Colonic mucosa (tissue), 4 donors: ENCODE data around the gene RUNX2. TPM values are rescaled to one million over a fixed set of nuclear protein-coding genes. Genes with fewer than 3 reads are reported as not detected.

Source experiments
- DNase-seq: peaks from one replicate; pipeline ENCODE4 v3.0.0-alpha.2; 2020
- H3K27ac ChIP-seq: fragments of 200-600 bp; one replicate; pipeline ENCODE4 v1.8.0; 2021
- H3K27me3 ChIP-seq: fragments of 200-600 bp; one replicate; pipeline ENCODE4 v1.8.0; 2021
- H3K36me3 ChIP-seq: fragments of 200-600 bp; one replicate; pipeline ENCODE4 v1.8.0; 2021
- H3K4me1 ChIP-seq: fragments of 200-600 bp; one replicate; pipeline ENCODE4 v1.8.0; 2021; ENCODE audit warnings: mild to moderate bottlenecking
- H3K4me3 ChIP-seq: fragments of 200-600 bp; one replicate; pipeline ENCODE4 v1.8.0; 2021
- H3K9ac ChIP-seq, 2 donors: one replicate each; pipeline ENCODE4 v1.7.0; 2013; ENCODE audit warnings: control low read depth in 2 of 2, low read depth in 2 of 2, low read length in 2 of 2
- H3K9me3 ChIP-seq: fragments of 200-600 bp; one replicate; pipeline ENCODE4 v1.8.0; 2021
- CTCF ChIP-seq: fragments of 200-600 bp; IDR thresholded peaks from one replicate; pipeline ENCODE4 v1.8.0; 2022; ENCODE audit warnings: antibody characterized with exemption, mild to moderate bottlenecking
- intact Hi-C: fragments of 100-400 bp; cut with DNase I; formaldehyde crosslinking; loops from one replicate; pipeline ENCODE4 v1.14.1; 2022
- total RNA-seq, 2 donors: library from RNA; stranded (reverse); fragmentation: NEBNext Ultra II Directional in 1 of 2; extraction: Animal tissue kit (Norgen Biotek cat#: 25700) in 1 of 2; gene quantifications; one replicate each; pipeline ENCODE4 v1.2.1, GENCODE V29; 2021
- donor health status: healthy.
- donor health status: DM: no; HTN: no; CAD: no.
- donor health status: DM: no; HTN: no; CAD: no.

The RUNX2 gene
- total RNA-seq, 2 donors from 2014 or later, result 1.7 to 2.6 TPM

GRCh38 chr6:45661661-45662060, 333.5 kb downstream of the RUNX2 start:
- Histone ChIP-seq H3K27me3 (peaks cover 10% of the 10 kb centered on the region), H3K36me3 (no peaks in the 10 kb centered on the region), H3K4me1 (peaks cover 5% of the 10 kb centered on the region), H3K9ac (no peak overlapping the region), H3K27ac (no peak overlapping the region), H3K9me3 (no peaks in the 10 kb centered on the region), H3K4me3 (no peak overlapping the region)
- no peak for DNase-seq
- TF ChIP-seq CTCF, result no peak
- intact Hi-C loops, result no loop called here

DNA sequence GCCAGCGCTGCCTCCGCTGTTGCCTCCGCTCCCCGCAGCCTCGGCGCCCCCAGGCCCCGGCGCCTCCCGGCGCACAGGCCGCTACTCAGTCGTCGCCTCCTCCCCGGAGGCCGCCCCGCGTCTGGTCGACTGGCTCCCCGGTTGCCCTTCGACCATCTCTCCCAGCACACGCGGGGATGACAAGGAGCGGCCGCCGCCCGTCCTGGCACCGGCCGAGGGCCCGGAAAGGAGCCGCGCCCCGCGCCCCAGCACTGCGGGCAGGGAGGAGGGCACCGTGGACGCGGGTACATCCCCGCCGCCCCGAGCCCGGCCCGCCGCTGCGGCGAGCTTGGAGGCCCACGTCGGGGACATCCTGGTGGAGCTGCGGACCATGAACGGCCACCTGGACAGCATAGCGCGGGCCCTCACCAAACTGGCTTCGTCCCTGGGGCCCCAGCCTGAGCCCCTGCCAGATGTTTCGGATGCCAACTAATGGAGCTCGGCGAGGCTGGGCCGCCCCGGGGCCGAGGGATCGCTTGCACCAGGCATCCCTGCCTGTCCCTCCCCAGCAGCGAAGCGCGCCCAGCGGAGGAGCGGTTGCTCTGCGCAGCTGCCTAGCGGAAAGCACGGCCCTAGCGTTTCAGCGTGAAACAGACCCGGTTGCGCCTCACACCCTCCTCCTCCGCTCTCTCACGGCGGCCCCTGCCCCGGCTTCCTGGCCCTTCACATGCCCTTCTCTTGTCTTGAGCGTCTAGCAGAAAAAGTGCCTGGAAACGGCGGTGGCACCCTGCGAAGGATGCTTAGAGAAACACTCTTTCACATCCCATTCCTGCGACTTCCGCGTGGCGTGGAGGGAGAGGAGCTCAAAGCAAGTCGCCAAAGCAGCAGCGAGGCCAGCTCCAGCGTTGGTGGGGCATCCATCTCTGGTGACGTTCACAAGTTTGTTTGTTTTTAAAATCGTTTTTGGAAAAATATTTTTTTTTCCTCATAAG, 335.4 kb downstream of the RUNX2 start:
- H3K9me3 ChIP-seq, result no peaks in the 10 kb centered on the region
- intact Hi-C loops, result no loop called here
- peak; percentile 24 for DNase-seq

DNA sequence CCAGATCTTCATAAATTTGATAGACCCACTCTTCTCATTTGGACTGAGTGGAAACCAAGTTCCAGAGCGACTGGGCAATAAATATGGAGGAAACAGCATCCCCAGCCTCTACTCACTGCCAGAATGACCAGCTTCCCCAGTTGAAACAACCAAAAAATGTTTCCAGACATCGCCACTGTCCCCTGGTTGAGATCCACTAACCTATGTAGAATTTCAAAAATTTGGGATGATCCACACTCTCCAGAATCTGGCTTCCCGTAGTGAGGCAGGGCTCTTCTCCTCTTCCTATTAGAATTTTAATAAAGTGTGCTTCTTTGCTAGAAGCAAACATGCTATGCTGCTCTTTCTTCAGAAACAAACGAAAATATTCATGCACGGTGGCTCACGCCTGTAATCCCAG, 336.6 kb downstream of the RUNX2 start:
- peaks cover 10% of the 10 kb centered on the region for H3K27me3 ChIP-seq
- H3K9ac ChIP-seq, result no peak overlapping the region
- intact Hi-C loops, result no loop called here
- H3K4me3 ChIP-seq, result no peak overlapping the region
- no peak overlapping the region for H3K27ac ChIP-seq
- H3K9me3 ChIP-seq, result no peaks in the 10 kb centered on the region
- peaks cover 5% of the 10 kb centered on the region for H3K4me1 ChIP-seq
- TF ChIP-seq CTCF, result no peak
- H3K36me3 ChIP-seq, result no peaks in the 10 kb centered on the region
- no peak for DNase-seq

More for the DNA sequence above, 335.4 kb downstream of the RUNX2 start:
- TF ChIP-seq CTCF, result no peak
- peaks cover 10% of the 10 kb centered on the region for H3K27me3 ChIP-seq
- H3K9ac ChIP-seq, result no peak overlapping the region
- peaks cover 5% of the 10 kb centered on the region for H3K4me1 ChIP-seq
- no peaks in the 10 kb centered on the region for H3K36me3 ChIP-seq
- peak overlapping the region; percentile 4 for H3K4me3 ChIP-seq
- no peak overlapping the region for H3K27ac ChIP-seq

DNA sequence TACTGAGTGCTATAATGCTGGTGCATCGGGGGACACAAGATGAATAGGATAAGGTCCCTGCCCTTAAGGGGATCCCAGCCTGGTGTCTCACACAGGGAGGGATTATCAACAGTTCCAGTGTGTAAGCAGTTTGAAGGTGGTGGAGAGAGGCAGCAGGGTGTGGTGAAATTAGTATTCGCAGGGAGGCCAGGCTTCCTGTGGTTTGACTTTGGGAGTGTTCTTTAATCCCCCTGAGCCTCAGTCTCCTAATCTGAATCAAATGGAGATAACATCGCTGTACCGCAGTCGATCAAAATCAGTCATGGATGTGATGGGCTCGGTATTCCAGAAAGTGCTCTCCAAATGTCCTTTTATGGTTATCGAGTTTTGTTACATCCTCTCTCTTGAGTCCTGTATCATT, 337.7 kb downstream of the RUNX2 start:
- TF ChIP-seq CTCF, result no peak
- peaks cover 10% of the 10 kb centered on the region for H3K27me3 ChIP-seq
- H3K9me3 ChIP-seq, result no peaks in the 10 kb centered on the region
- H3K9ac ChIP-seq, result no peak overlapping the region
- no peak for DNase-seq
- no peaks in the 10 kb centered on the region for H3K36me3 ChIP-seq
- peaks cover 5% of the 10 kb centered on the region for H3K4me1 ChIP-seq
- no peak overlapping the region for H3K27ac ChIP-seq
- H3K4me3 ChIP-seq, result no peak overlapping the region
- intact Hi-C loops, result no loop called here

DNA sequence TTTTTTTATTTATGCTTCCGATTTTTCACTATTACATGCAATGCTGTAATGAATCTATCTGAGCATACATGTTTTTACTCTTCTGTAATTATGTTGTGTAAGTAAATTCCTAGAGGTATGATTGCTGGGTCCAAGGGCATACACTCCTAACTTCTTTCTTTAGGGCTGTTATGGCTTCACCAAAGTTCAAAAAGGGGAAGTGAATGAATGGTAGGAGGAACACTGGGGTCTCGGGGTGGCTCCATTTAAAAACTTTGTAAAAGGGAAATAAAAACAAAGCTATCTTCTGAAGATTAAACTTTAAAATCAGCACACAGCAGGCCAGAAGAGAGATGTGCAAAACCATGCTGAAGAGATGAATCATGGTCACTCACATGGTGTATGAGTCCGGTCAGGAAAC, 338.7 kb downstream of the RUNX2 start:
- no peak overlapping the region for H3K4me3 ChIP-seq
- H3K4me1 ChIP-seq, result peaks cover 5% of the 10 kb centered on the region
- H3K9ac ChIP-seq, result no peak overlapping the region
- no peaks in the 10 kb centered on the region for H3K36me3 ChIP-seq
- no peak overlapping the region for H3K27ac ChIP-seq
- no peak for TF ChIP-seq CTCF
- intact Hi-C loops, result no loop called here
- H3K9me3 ChIP-seq, result no peaks in the 10 kb centered on the region
- peaks cover 10% of the 10 kb centered on the region for H3K27me3 ChIP-seq
- no peak for DNase-seq
